Naive B cell (primary cell): ENCODE measurements around the gene OR11A1. TPM values are rescaled to one million over a fixed set of nuclear protein-coding genes. Genes with fewer than 3 reads are reported as not detected.

Experiments used
- ATAC-seq, 2 donors: fragments of 150-1000 bp; cut with Tn5 transposase; 2 replicates each; pipeline ENCODE4 v1.10.0; 2021; ENCODE audit warnings: low read depth in 2 of 2, mild to moderate bottlenecking in 2 of 2, moderate library complexity in 2 of 2
- DNase-seq: peaks from one replicate; pipeline ENCODE4 v3.0.0; 2022
- H3K27ac Mint-ChIP-seq, 6 donors: one replicate each; pipeline ENCODE4 v1.8.0; 2020 to 2022; ENCODE audit warnings: mild to moderate bottlenecking in 6 of 6, mixed read lengths in 6 of 6, moderate library complexity in 5 of 6, inconsistent platforms in 2 of 6
- H3K27me3 Mint-ChIP-seq, 3 donors: one replicate each; pipeline ENCODE4 v1.8.0; 2021 to 2022; ENCODE audit warnings: mixed read lengths in 3 of 3, mild to moderate bottlenecking in 1 of 3
- H3K36me3 Mint-ChIP-seq, 2 donors: one replicate each; pipeline ENCODE4 v1.8.0; 2020 to 2022; ENCODE audit warnings: mixed read lengths in 2 of 2, inconsistent platforms in 1 of 2, mild to moderate bottlenecking in 1 of 2
- H3K4me1 Mint-ChIP-seq, 3 donors: one replicate each; pipeline ENCODE4 v1.8.0; 2020 to 2022; ENCODE audit warnings: mixed read lengths in 3 of 3, inconsistent platforms in 1 of 3, mild to moderate bottlenecking in 1 of 3, moderate library complexity in 1 of 3
- H3K4me3 Mint-ChIP-seq, 8 donors: one replicate each; pipeline ENCODE4 v1.8.0; 2020 to 2022; ENCODE audit warnings: mild to moderate bottlenecking in 8 of 8, mixed read lengths in 8 of 8, moderate library complexity in 8 of 8, inconsistent platforms in 2 of 8
- H3K9me3 Mint-ChIP-seq, 7 donors: one replicate each; pipeline ENCODE4 v1.8.0; 2020 to 2022; ENCODE audit warnings: mixed read lengths in 7 of 7, mild to moderate bottlenecking in 5 of 7, inconsistent platforms in 2 of 7, moderate library complexity in 1 of 7
- polyA plus RNA-seq, 6 donors: library from polyadenylated mRNA; unstranded; fragments of 300-500 nt; fragmentation: Illumina TruSeq; gene quantifications; one replicate each; pipeline ENCODE4 v1.2.3, GENCODE V29; 2021; ENCODE audit warnings: low read depth in 6 of 6

The OR11A1 gene, protein sequence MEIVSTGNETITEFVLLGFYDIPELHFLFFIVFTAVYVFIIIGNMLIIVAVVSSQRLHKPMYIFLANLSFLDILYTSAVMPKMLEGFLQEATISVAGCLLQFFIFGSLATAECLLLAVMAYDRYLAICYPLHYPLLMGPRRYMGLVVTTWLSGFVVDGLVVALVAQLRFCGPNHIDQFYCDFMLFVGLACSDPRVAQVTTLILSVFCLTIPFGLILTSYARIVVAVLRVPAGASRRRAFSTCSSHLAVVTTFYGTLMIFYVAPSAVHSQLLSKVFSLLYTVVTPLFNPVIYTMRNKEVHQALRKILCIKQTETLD
- not detected for polyA plus RNA-seq

DNA sequence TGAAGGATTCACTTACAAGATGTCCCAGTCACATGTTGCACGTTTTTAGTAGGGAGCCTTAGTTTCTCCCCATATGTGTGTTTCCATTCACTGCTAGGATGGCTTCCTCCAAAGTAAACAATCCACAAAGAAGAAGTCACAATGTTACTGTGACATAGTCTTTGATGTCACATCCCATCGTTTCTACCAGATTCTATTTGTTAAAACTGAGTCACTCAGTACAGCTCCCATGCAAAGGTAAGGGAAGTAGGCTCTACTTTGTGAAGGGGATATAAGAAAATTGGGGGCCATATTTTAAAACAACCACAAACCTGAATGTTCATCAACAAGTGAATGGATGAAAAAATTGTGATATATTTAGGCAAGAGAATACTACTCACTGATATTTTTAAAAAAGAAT, at the start of gene OR11A1, which contains the start of gene OR2H1:
Gene OR11A1, minus strand, starts transcription at position 101 of the 400 bp plus-strand sequence. CDS start 29,430 bp downstream, outside the sequence.
Gene OR2H1, plus strand, starts transcription at position 185 of the 400 bp plus-strand sequence. CDS start 4,615 bp downstream, outside the sequence.
- DNase-seq (no peak), ATAC-seq (no peak)
- Mint-ChIP-seq H3K36me3 (no peaks in the 10 kb centered on the region), H3K27me3 (peaks cover 6 to 11% (median 8%) of the 10 kb centered on the region in 3 donors), H3K9me3 (peaks cover 0 to 2% (median 0%) of the 10 kb centered on the region in 7 donors), H3K4me3 (no peak within 1 kb of the TSS), H3K4me1 (no peaks in the 10 kb centered on the region), H3K27ac (no peak within 1 kb of the TSS)

DNA sequence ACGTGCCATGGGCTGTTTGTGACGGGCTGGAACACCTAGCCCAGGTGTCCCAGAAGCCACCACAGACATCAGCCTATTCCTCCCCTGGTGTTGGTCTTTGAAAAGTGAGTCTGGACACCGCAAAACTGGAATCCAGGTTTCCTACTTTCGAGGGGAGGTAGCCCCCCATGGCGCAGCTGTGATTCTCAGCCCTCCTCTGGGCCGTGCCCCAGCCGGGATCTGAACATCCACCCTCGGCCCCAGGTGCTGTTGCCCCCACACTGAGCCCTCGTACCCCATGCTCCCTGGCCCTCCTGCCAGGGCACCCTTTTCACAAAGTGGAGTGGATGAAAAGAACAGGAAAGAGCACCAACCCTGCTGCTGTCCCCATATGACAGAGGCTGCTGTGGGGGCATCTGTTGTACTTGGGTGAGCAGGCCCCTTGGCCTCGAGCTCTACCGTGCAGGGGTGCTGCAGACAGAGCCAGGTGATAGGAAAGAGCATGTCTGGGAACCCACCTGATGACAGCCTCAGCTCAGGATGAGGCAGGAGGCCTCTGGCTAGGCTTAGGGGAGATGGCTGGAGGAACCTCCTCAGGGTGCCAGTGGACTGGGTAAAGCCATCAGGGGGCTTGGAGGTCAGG, 49.7 kb upstream of the OR11A1 start:
- Mint-ChIP-seq H3K27me3 (peaks cover 21 to 35% (median 31%) of the 10 kb centered on the region in 3 donors), H3K27ac (no peak overlapping the region), H3K9me3 (no peaks in the 10 kb centered on the region), H3K36me3 (no peaks in the 10 kb centered on the region), H3K4me3 (no peak overlapping the region), H3K4me1 (no peaks in the 10 kb centered on the region)
- ATAC-seq: no peak
- no peak for DNase-seq

DNA sequence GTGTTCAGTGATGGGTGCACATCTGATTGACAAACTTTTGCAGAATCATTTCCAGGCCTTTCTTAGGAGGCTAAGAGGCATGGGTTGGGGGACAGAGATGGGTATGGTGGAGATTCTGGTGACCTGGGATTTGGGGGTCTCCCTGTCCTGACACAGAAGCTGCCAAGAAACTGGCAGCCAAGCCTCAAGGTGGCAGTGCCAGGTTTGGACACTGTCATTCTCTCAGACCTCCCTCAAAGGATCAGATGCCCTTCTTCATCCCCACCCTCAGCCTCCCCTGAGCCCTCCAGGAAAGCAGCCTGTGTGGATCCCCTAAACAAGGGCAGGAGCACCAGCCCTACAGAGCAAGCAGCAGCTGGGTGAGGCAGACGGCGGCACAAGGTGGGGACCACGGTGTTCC, 48.9 kb upstream of the OR11A1 start:
- Mint-ChIP-seq H3K9me3 (no peaks in the 10 kb centered on the region), H3K27ac (peak overlapping the region in 1 of 6 donors; percentile 72), H3K4me3 (peak overlapping the region in 1 of 8 donors; percentile 21), H3K4me1 (no peaks in the 10 kb centered on the region), H3K36me3 (no peaks in the 10 kb centered on the region), H3K27me3 (peaks cover 16 to 32% (median 29%) of the 10 kb centered on the region in 3 donors)
- no peak for ATAC-seq
- no peak for DNase-seq

DNA sequence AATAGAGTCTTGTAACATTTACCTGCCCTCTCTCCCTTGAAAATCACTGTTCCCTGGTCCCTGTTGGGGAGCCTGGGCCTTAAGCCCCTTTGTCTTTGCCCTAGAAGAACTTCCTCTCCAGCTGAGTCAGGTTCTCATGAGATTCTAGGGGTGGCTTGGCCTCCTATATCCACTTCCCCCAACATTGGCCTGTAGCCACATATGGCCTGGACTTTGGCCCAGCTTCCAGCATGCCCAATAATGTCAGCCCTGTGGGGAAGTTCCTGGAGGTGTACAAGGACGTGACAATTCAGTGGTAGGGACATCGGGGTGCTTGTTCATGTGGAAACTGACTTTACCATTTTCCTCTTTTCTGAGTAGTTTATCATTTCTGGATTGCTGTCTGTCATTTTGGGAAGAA, 48.1 kb upstream of the OR11A1 start:
- no peak overlapping the region for H3K4me3 Mint-ChIP-seq
- peaks cover 13 to 30% (median 29%) of the 10 kb centered on the region in 3 donors for H3K27me3 Mint-ChIP-seq
- H3K36me3 Mint-ChIP-seq: no peaks in the 10 kb centered on the region
- no peaks in the 10 kb centered on the region for H3K4me1 Mint-ChIP-seq
- ATAC-seq (no peak), DNase-seq (no peak)
- H3K27ac Mint-ChIP-seq: peak overlapping the region in 1 of 6 donors; percentile 2
- H3K9me3 Mint-ChIP-seq: no peaks in the 10 kb centered on the region

DNA sequence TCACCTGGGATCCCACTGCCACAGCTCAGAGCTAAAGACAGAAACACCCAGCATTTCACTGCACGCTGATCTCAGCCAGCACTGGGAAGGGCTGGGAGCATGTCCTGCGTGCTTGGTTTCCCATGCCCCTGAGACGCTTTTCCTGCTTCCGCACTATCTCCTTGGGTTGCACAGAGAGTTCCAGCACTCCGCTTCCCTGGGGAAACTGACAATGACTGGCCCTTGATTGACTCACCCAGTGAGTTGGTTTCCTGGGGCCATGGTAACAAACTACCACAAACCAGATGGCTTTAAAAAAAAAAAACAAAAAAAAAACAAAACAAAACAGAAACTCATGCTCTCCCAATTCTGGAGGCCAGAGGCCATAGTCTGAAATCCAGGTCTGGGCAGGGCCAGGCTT, 45.7 kb upstream of the OR11A1 start:
- Mint-ChIP-seq H3K27ac (no peak overlapping the region), H3K36me3 (no peaks in the 10 kb centered on the region), H3K4me3 (no peak overlapping the region), H3K9me3 (no peaks in the 10 kb centered on the region), H3K27me3 (peaks cover 17 to 33% (median 20%) of the 10 kb centered on the region in 3 donors), H3K4me1 (no peaks in the 10 kb centered on the region)
- ATAC-seq (no peak), DNase-seq (no peak)

DNA sequence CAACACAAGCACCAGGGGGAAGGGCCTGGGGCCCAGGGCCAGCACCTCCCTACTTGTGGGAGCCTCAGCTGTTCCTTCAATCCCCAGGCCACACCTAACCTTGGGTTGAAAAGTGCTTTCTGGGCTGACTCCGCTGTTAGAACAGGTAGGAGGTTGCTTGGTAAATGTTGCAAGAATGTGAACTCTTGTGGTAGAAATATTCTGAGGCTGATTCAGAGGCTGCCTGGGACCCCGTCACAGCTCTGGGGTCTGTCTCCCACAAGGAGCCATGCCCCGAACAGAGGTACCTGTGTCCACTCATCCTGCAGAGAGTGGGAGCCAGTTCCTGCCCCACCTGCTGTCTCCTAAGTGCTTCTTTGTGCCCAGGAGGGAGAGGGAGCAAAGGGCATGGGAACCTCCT, 45.3 kb upstream of the OR11A1 start:
- ATAC-seq: no peak
- Mint-ChIP-seq H3K4me1 (no peaks in the 10 kb centered on the region), H3K9me3 (no peaks in the 10 kb centered on the region)

DNA sequence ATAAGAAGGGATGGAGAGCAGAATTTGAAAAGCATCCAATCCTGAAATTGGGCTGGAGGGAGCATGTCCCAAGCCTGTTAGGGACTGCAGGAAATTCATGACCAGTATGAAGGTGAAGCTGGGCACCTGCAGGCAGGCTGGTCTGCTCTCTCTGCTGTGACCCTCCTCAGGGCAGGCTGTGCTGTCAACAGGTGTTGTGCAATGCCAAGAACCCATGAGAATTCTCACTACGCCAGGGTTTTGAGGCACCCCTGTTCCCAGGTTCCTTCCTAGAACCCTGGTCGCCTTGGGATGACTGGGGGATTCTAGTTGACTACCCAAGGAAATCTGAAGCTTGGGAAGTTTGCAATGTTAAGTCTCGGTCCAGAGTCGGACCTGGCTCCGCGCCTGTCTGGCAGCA, 44.2 kb upstream of the OR11A1 start:
- Mint-ChIP-seq H3K4me1 (no peaks in the 10 kb centered on the region), H3K9me3 (no peaks in the 10 kb centered on the region), H3K36me3 (no peaks in the 10 kb centered on the region), H3K27me3 (peaks cover 23 to 42% (median 24%) of the 10 kb centered on the region in 3 donors), H3K27ac (no peak overlapping the region), H3K4me3 (no peak overlapping the region)
- ATAC-seq (no peak), DNase-seq (no peak)

More for the DNA sequence above, 45.3 kb upstream of the OR11A1 start:
- Mint-ChIP-seq H3K27me3 (peaks cover 20 to 34% (median 20%) of the 10 kb centered on the region in 3 donors), H3K4me3 (no peak overlapping the region), H3K36me3 (no peaks in the 10 kb centered on the region), H3K27ac (no peak overlapping the region)
- DNase-seq: no peak

DNA sequence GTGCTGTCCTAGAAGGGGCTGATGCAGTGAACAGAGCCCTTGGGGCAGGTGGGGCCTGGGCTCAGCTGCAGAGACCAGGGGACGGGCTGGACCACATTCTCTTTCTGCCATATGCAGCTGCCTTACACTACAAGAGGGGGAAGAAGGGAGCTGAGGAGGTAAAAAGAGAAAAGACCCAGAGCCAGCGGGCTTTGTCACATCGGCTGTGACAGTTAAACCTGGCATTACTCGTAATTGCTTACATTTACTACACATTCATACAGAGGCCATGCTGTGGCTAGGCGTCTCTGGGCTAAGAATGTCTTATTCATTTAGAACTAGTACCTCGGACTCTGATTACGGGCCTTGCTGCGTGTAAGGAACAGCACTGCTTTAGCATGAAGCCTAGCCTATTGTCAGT, 43.7 kb upstream of the OR11A1 start:
- Mint-ChIP-seq H3K4me1 (no peaks in the 10 kb centered on the region), H3K27me3 (peaks cover 23 to 45% (median 24%) of the 10 kb centered on the region in 3 donors), H3K27ac (no peak overlapping the region), H3K36me3 (no peaks in the 10 kb centered on the region), H3K9me3 (no peaks in the 10 kb centered on the region), H3K4me3 (no peak overlapping the region)
- ATAC-seq: no peak
- DNase-seq: no peak

DNA sequence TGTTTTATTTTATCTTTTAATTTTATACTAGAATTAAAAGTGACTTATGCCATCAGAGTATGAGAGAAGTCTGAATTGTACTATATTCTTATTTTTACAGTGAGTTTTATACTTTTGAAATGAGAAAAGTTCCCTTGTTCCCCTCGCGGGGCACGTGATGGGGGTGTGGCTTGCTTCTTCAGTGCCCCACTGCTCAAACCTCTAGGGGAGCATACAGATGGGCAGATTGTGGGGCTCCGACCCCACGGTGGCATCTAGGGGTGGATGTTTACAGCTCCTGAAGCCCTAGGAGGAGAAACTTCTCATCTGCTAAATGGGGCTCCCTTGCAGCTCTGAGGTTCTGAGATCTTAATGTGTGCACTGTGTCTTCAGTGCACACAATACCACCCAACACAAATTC, 42.8 kb upstream of the OR11A1 start:
- H3K9me3 Mint-ChIP-seq: no peaks in the 10 kb centered on the region
- DNase-seq: no peak
- H3K27ac Mint-ChIP-seq: no peak overlapping the region
- peaks cover 26 to 54% (median 28%) of the 10 kb centered on the region in 3 donors for H3K27me3 Mint-ChIP-seq
- H3K36me3 Mint-ChIP-seq: no peaks in the 10 kb centered on the region
- ATAC-seq: no peak
- H3K4me3 Mint-ChIP-seq: no peak overlapping the region
- H3K4me1 Mint-ChIP-seq: no peaks in the 10 kb centered on the region

DNA sequence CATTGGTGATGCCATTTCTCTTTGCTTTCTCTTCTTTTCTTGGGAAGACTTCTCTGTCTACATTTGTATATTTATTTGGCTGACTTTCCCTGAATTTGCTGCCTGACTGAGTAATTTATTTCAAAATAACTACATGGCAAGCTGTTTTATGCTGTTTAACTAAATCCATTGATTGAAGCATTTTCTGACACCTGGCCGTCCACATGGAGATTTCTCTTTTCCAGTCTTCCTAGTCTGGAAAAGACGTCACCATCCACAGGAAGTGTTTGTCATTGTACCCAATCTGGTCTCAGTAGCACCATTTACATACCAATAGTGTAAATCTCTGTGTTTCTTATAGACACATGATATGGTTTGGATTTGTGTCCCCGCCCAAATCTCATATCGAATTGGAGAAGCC, 40.1 kb upstream of the OR11A1 start:
- Mint-ChIP-seq H3K4me1 (no peaks in the 10 kb centered on the region), H3K27me3 (peaks cover 16 to 43% (median 21%) of the 10 kb centered on the region in 3 donors), H3K36me3 (no peaks in the 10 kb centered on the region), H3K4me3 (no peak overlapping the region), H3K9me3 (no peaks in the 10 kb centered on the region), H3K27ac (no peak overlapping the region)
- DNase-seq (no peak), ATAC-seq (no peak)

DNA sequence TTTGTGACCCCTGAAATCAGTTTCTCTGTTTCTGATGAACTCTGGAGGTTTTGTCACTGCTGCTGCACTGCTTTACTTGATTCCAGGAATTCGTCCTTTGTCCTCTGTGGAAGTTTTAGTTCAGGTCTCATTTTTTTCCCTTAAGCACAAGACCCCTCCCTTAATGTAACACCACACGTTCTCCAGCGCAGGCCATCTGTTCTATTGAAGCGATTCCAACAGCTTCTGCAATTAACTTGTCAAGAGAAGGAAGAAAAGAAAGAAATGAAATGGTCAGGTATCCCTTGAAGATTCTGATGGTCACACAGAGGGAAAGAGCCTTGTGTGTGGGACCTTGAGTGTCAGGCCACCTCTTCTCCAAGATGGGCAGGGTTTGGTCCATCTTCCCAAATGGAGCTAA, 38.7 kb upstream of the OR11A1 start:
- H3K4me1 Mint-ChIP-seq: no peaks in the 10 kb centered on the region
- H3K27ac Mint-ChIP-seq: no peak overlapping the region
- no peaks in the 10 kb centered on the region for H3K9me3 Mint-ChIP-seq
- no peaks in the 10 kb centered on the region for H3K36me3 Mint-ChIP-seq
- no peak overlapping the region for H3K4me3 Mint-ChIP-seq
- H3K27me3 Mint-ChIP-seq: peaks cover 13 to 40% (median 19%) of the 10 kb centered on the region in 3 donors
- no peak for DNase-seq
- no peak for ATAC-seq

DNA sequence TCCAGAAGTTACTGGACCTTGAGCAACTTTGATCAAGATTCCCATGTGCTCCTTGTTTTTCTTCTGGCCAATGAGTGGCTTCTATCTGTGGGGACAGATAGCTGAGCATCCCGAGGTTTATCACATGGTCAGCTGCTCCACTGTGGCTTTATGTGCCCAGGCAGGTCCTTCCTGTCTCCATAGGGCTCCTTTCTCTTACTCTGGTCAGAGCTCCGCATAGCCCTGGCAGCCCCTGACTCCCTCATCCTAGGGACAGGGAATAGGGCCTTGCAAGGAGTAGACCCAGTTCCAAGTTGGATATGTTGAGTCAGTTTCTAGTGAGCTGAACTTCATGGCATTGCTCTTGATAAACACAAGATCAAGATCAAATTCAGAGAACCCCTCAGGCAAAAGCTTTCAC, 37.3 kb upstream of the OR11A1 start:
- Mint-ChIP-seq H3K9me3 (no peaks in the 10 kb centered on the region), H3K27ac (no peak overlapping the region), H3K4me3 (no peak overlapping the region), H3K4me1 (no peaks in the 10 kb centered on the region), H3K36me3 (no peaks in the 10 kb centered on the region), H3K27me3 (peaks cover 13 to 30% (median 15%) of the 10 kb centered on the region in 3 donors)
- ATAC-seq: no peak
- no peak for DNase-seq

DNA sequence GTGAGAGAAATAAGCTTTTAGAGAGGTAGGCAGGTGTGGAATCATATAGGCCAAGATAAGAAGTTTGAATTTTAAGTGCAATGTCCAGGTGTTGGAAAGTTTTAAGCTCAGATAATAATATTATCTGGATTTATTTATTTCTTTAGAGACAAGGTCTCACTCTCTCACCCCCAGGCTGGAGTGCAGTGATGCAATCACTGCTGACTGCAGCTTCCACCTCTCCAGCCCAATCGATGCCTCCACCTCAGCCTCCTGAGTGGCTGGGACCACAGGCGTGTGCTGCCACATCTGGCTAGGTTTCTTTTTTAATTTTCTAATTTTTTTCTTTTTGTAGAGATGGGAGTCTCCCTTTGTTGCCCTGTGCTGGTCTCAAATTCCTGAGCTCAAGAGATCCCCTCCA, 36.4 kb upstream of the OR11A1 start:
- no peaks in the 10 kb centered on the region for H3K4me1 Mint-ChIP-seq
- no peak overlapping the region for H3K4me3 Mint-ChIP-seq
- DNase-seq (no peak), ATAC-seq (no peak)
- H3K36me3 Mint-ChIP-seq: no peaks in the 10 kb centered on the region
- H3K9me3 Mint-ChIP-seq: no peaks in the 10 kb centered on the region
- no peak overlapping the region for H3K27ac Mint-ChIP-seq
- peaks cover 7 to 22% (median 15%) of the 10 kb centered on the region in 3 donors for H3K27me3 Mint-ChIP-seq

DNA sequence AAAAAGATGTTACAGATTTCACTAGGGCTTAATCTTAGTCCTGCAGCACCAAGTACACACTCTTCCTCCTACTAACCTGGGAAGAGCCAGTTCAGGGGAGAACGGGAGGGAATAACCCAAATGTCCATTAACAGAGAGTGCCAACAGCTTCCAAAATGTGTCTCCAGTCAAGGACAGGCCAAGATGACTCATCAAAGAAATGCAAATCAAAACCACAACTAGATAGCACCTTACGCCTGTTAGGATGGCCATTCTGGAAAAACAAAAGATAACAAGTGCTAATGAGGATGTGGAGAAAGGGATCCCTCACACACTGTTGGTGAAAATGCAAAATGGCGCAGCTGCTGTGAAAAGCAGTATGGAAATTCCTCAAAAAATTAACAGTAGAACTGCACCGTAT, 34.7 kb upstream of the OR11A1 start:
- no peak for ATAC-seq
- no peaks in the 10 kb centered on the region for H3K4me1 Mint-ChIP-seq
- DNase-seq: no peak

More for the DNA sequence above, 34.7 kb upstream of the OR11A1 start:
- Mint-ChIP-seq H3K4me3 (no peak overlapping the region), H3K9me3 (no peaks in the 10 kb centered on the region), H3K27ac (no peak overlapping the region), H3K27me3 (peaks cover 6 to 25% (median 16%) of the 10 kb centered on the region in 3 donors), H3K36me3 (no peaks in the 10 kb centered on the region)
